Measurements from ENCODE around the gene ELP5. TPM values are rescaled to one million over a fixed set of nuclear protein-coding genes. Genes with fewer than 3 reads are reported as not detected.

The ELP5 gene
- total and polyA plus RNA-seq, 2 donors from 2014 or later = 41.9 to 110 TPM

- no peaks in the 10 kb centered on the region for H3K27me3 ChIP-seq (ENCODE audit: control insufficient read depth, insufficient read depth, low read length)
- peak overlapping the region; percentile 90 to 94 for H3K27ac ChIP-seq (ENCODE audit: low read depth in 2 of 2, low read length in 2 of 2)
- no peaks in the 10 kb centered on the region for H3K36me3 ChIP-seq (ENCODE audit: control insufficient read depth in 2 of 3, insufficient read depth in 3 of 3, low read length in 3 of 3)
- peak overlapping the region in 2 of 3 donors; percentile 52 to 84 for H3K9ac ChIP-seq (ENCODE audit: low read length in 3 of 3)
- H3K4me3 ChIP-seq (ENCODE audit: low read length in 3 of 3) = peak overlapping the region; percentile 17 to 46 (median 35)
- DNase-seq = peak; percentile 91 to 94 (median 91)
- peaks cover 0 to 14% (median 0%) of the 10 kb centered on the region in 3 donors for H3K4me1 ChIP-seq (ENCODE audit: control insufficient read depth in 2 of 3, insufficient read depth in 2 of 3, low read depth in 1 of 3, low read length in 3 of 3)
- H3K9me3 ChIP-seq (ENCODE audit: control insufficient read depth in 2 of 3, insufficient read depth in 1 of 3, low read length in 3 of 3) = no peaks in the 10 kb centered on the region
- intact Hi-C loops (cut with DNase I) = no loop called here
- peak; percentile 92 for TF ChIP-seq CTCF (IDR thresholded peaks at IDR 0.05; ENCODE audit: borderline replicate concordance, extremely low read depth, insufficient read depth)
- no peak for FAIRE-seq
Measured at GRCh38 chr17:7280519-7281073, 28.6 kb downstream of the ELP5 start.

GRCh38 chr17:7281074-7281952 is 29.3 kb downstream of the ELP5 start, which contains the start of gene SLC2A4:
TSS of gene SLC2A4 (plus strand) at chr17:7281718. CDS start at chr17:7281935, 217 bp downstream.
- peak within 1 kb of the TSS; percentile 30 to 46 (median 35) for H3K4me3 ChIP-seq (ENCODE audit: low read length in 3 of 3)
- peak within 1 kb of the TSS in 2 of 3 donors; percentile 52 to 84 for H3K9ac ChIP-seq (ENCODE audit: low read length in 3 of 3)
- H3K4me1 ChIP-seq (ENCODE audit: control insufficient read depth in 2 of 3, insufficient read depth in 2 of 3, low read depth in 1 of 3, low read length in 3 of 3) = peaks cover 0 to 14% (median 0%) of the 10 kb centered on the region in 3 donors
- intact Hi-C loops (cut with DNase I) = no loop called here
- no peak for TF ChIP-seq CTCF (IDR thresholded peaks at IDR 0.05; ENCODE audit: borderline replicate concordance, extremely low read depth, insufficient read depth)
- no peaks in the 10 kb centered on the region for H3K27me3 ChIP-seq (ENCODE audit: control insufficient read depth, insufficient read depth, low read length)
- DNase-seq = peak; percentile 97 to 99 (median 98)
- H3K36me3 ChIP-seq (ENCODE audit: control insufficient read depth in 2 of 3, insufficient read depth in 3 of 3, low read length in 3 of 3) = no peaks in the 10 kb centered on the region
- FAIRE-seq = peak; percentile 46
- H3K27ac ChIP-seq (ENCODE audit: low read depth in 2 of 2, low read length in 2 of 2) = peak within 1 kb of the TSS; percentile 90 to 94
- H3K9me3 ChIP-seq (ENCODE audit: control insufficient read depth in 2 of 3, insufficient read depth in 1 of 3, low read length in 3 of 3) = no peaks in the 10 kb centered on the region

GRCh38 chr17:7281953-7282751 is 30.1 kb downstream of the ELP5 start:
- intact Hi-C loops (cut with DNase I) = no loop called here
- Histone ChIP-seq H3K9me3 (ENCODE audit: control insufficient read depth in 2 of 3, insufficient read depth in 1 of 3, low read length in 3 of 3) (no peaks in the 10 kb centered on the region), H3K4me3 (ENCODE audit: low read length in 3 of 3) (peak overlapping the region in 2 of 3 donors; percentile 30 to 46), H3K27me3 (ENCODE audit: control insufficient read depth, insufficient read depth, low read length) (no peaks in the 10 kb centered on the region), H3K27ac (ENCODE audit: low read depth in 2 of 2, low read length in 2 of 2) (no peak overlapping the region), H3K9ac (ENCODE audit: low read length in 3 of 3) (peak overlapping the region in 2 of 3 donors; percentile 24 to 46), H3K36me3 (ENCODE audit: control insufficient read depth in 2 of 3, insufficient read depth in 3 of 3, low read length in 3 of 3) (no peaks in the 10 kb centered on the region), H3K4me1 (ENCODE audit: control insufficient read depth in 2 of 3, insufficient read depth in 2 of 3, low read depth in 1 of 3, low read length in 3 of 3) (peaks cover 0 to 14% (median 0%) of the 10 kb centered on the region in 3 donors)
- no peak for TF ChIP-seq CTCF (IDR thresholded peaks at IDR 0.05; ENCODE audit: borderline replicate concordance, extremely low read depth, insufficient read depth)
- no peak for FAIRE-seq
- peak; percentile 59 to 87 (median 77) for DNase-seq
